Transverse colon (tissue), 4 donors: ENCODE measurements around the gene LYSMD1. TPM values are rescaled to one million over a fixed set of nuclear protein-coding genes. Genes with fewer than 3 reads are reported as not detected.

Source experiments
- DNase-seq: peaks from one replicate; pipeline ENCODE4 v3.0.0-alpha.2; 2019
- H3K27ac ChIP-seq, 4 donors: fragments of 200-600 bp; sonication (generic); 2 replicates each; pipeline ENCODE4 v1.5.1; 2016 to 2018; ENCODE audit warnings: inconsistent platforms in 4 of 4
- H3K27me3 ChIP-seq: fragments of 200-600 bp; sonication (generic); 2 replicates; pipeline ENCODE4 v1.5.1; 2017; ENCODE audit warnings: inconsistent platforms
- H3K36me3 ChIP-seq, 4 donors: fragments of 200-600 bp; sonication (generic); 2 replicates each; pipeline ENCODE4 v1.5.1; 2017 to 2019; ENCODE audit warnings: inconsistent platforms in 4 of 4
- H3K4me1 ChIP-seq, 4 donors: fragments of 200-600 bp; sonication (generic); 2 replicates each; pipeline ENCODE4 v1.5.1; 2017 to 2020; ENCODE audit warnings: inconsistent platforms in 4 of 4
- H3K4me3 ChIP-seq, 4 donors: fragments of 200-600 bp; sonication (generic); 1 replicate in 1 of 4; 2 replicates in 3 of 4; pipeline versions ENCODE4 v1.5.1 to v1.6.1; 2017 to 2019; ENCODE audit warnings: inconsistent platforms in 4 of 4
- H3K9me3 ChIP-seq, 2 donors: fragments of 200-600 bp; sonication (generic); 2 replicates each; pipeline ENCODE4 v1.5.1; 2017 to 2019; ENCODE audit warnings: inconsistent platforms in 2 of 2
- CTCF ChIP-seq, 5 experiments: fragments of 200-600 bp in 3 of 5; fragments of 450-650 bp in 2 of 5; sonication (generic) in 3 of 5; IDR thresholded peaks; 1 replicate in 2 of 5; 2 replicates in 3 of 5; pipeline ENCODE4 v1.5.1; 2016 to 2017; ENCODE audit warnings: antibody characterized with exemption in 5 of 5, inconsistent platforms in 3 of 5, mild to moderate bottlenecking in 2 of 5, moderate library complexity in 1 of 5
- EP300 ChIP-seq: sonication (generic); formaldehyde crosslinking; IDR thresholded peaks from one replicate; pipeline ENCODE4 v1.6.1; 2017; ENCODE audit warnings: antibody characterized with exemption, low read depth
- POLR2A ChIP-seq: fragments of 450-650 bp; IDR thresholded peaks from one replicate; pipeline ENCODE4 v1.6.1; 2016; ENCODE audit warnings: antibody characterized with exemption, mild to moderate bottlenecking, moderate library complexity
- POLR2AphosphoS5 ChIP-seq, 3 donors: sonication (generic); formaldehyde crosslinking; IDR thresholded peaks; one replicate each; pipeline ENCODE4 v1.6.1; 2016; ENCODE audit warnings: antibody characterized with exemption in 3 of 3
- WGBS, 2 donors: methylation state at CpG; one replicate each; pipeline ENCODE4 v1.1.5; 2018; ENCODE audit warnings: low coverage in 1 of 2; 5-methylcytosine and 5-hydroxymethylcytosine counted together
- in situ Hi-C, 4 donors: fragments of 200-750 bp; cut with MboI; loops; one replicate each; pipeline versions ENCODE4 v1.15.0 to v1.15.1; 2017; ENCODE audit warnings: low sequenced_read_pairs in 3 of 4, low pct_ligation_motif_present in 1 of 4, low pct_unique_long_range_greater_than_20kb in 1 of 4
- intact Hi-C: fragments of 100-400 bp; cut with DNase I; formaldehyde crosslinking; loops from one replicate; pipeline ENCODE4 v1.15.1; 2023; ENCODE audit warnings: low total_unique reads
- total RNA-seq, 4 donors: library from RNA; depleted of rRNA; stranded (reverse); fragments of >200 nt; gene quantifications; one replicate each; pipeline ENCODE4 v1.1.0, GENCODE V29; 2016

LYSMD1 gene
- total RNA-seq, 4 donors from 2014 or later = 1.4 to 15.7 (median 7.3) TPM

DNA sequence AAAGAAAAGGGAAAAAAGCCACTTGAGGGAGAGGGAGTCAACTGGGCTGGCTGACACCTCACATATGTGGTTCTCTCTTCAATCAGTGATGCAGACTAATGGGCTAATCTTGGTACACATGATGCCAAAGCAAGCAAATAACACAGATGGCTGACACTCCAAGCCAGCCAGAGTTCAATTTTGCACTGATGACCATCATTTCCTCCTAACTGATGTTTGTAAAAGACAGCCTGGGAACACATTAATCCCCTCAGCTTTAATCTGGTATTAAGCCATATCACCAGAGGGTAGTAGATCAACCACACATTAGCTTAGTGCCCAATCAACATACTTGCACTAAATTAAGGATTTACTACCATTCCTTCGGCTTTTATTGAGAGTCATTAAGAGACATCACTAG lies 21.5 kb upstream of the LYSMD1 start:
- Histone ChIP-seq H3K27ac (peak overlapping the region in 2 of 4 donors; percentile 7 to 16), H3K36me3 (peaks cover 0 to 34% (median 17%) of the 10 kb centered on the region in 4 donors), H3K4me3 (no peak overlapping the region), H3K27me3 (no peaks in the 10 kb centered on the region), H3K9me3 (no peaks in the 10 kb centered on the region), H3K4me1 (peaks cover 16 to 34% (median 21%) of the 10 kb centered on the region in 4 donors)
- TF ChIP-seq POLR2A (no peak), EP300 (no peak), CTCF (IDR thresholded peaks at IDR 0.05) (no peak), POLR2AphosphoS5 (IDR thresholded peaks at IDR 0.05) (no peak)
- WGBS, 2 donors = 52 to 53% methylated on average over 1 of the region's 1 CpG
- in situ Hi-C loops = no loop called here
- DNase-seq = no peak
- intact Hi-C loops = no loop called here

GRCh38 chr1:151184211-151184610 lies 18.5 kb upstream of the LYSMD1 start:
- intact Hi-C loops = no loop called here
- DNase-seq = no peak
- no peaks in the 10 kb centered on the region for H3K27me3 ChIP-seq
- H3K9me3 ChIP-seq = no peaks in the 10 kb centered on the region
- peaks cover 9 to 25% (median 16%) of the 10 kb centered on the region in 4 donors for H3K4me1 ChIP-seq
- H3K4me3 ChIP-seq = no peak overlapping the region
- TF ChIP-seq EP300 = no peak
- no peak for TF ChIP-seq POLR2AphosphoS5 (IDR thresholded peaks at IDR 0.05)
- no peak for TF ChIP-seq POLR2A
- no peak for TF ChIP-seq CTCF (IDR thresholded peaks at IDR 0.05)
- no peak overlapping the region for H3K27ac ChIP-seq
- H3K36me3 ChIP-seq = peaks cover 0 to 60% (median 30%) of the 10 kb centered on the region in 4 donors
- in situ Hi-C loops = no loop called here
- WGBS, 2 donors = 90 to 92% methylated on average over 8 to 10 of the region's 10 CpGs

GRCh38 chr1:151176514-151177045 lies 10.9 kb upstream of the LYSMD1 start:
- in situ Hi-C loops (no loop called here), intact Hi-C loops (no loop called here)
- no peaks in the 10 kb centered on the region for H3K27me3 ChIP-seq

GRCh38 chr1:151175863-151176262 lies 10.2 kb upstream of the LYSMD1 start, which contains the start of gene TMOD4:
Gene TMOD4 (minus strand): TSS chr1:151175981. CDS start chr1:151174875, 1,106 bp downstream.
- H3K9me3 ChIP-seq = no peaks in the 10 kb centered on the region
- no peak for DNase-seq
- intact Hi-C loops (no loop called here), in situ Hi-C loops (no loop called here)
- H3K4me3 ChIP-seq = no peak within 1 kb of the TSS
- H3K4me1 ChIP-seq = no peaks in the 10 kb centered on the region
- 25 to 67% methylated on average over 1 to 4 of the region's 4 CpGs for WGBS, 2 donors
- no peaks in the 10 kb centered on the region for H3K27me3 ChIP-seq
- no peak for TF ChIP-seq POLR2AphosphoS5 (IDR thresholded peaks at IDR 0.05)
- peak in 4 of 5 experiments; percentile 18 to 38 (median 35) for TF ChIP-seq CTCF (IDR thresholded peaks at IDR 0.05)
- no peak within 1 kb of the TSS for H3K27ac ChIP-seq
- peaks cover 0 to 49% (median 24%) of the 10 kb centered on the region in 4 donors for H3K36me3 ChIP-seq

More at GRCh38 chr1:151176514-151177045, 10.9 kb upstream of the LYSMD1 start:
- Histone ChIP-seq H3K4me1 (no peaks in the 10 kb centered on the region), H3K4me3 (no peak overlapping the region), H3K9me3 (no peaks in the 10 kb centered on the region), H3K27ac (no peak overlapping the region), H3K36me3 (peaks cover 0 to 57% (median 28%) of the 10 kb centered on the region in 4 donors)
- 96% methylated on average over 17 of the region's 17 CpGs; no CpG with 5 or more reads in 1 of the 2 donors for WGBS, 2 donors
- TF ChIP-seq POLR2AphosphoS5 (IDR thresholded peaks at IDR 0.05) (no peak), POLR2A (no peak), EP300 (no peak), CTCF (IDR thresholded peaks at IDR 0.05) (no peak)
- no peak for DNase-seq
